ENCODE results near the gene EFHC1. TPM values are rescaled to one million over a fixed set of nuclear protein-coding genes. Genes with fewer than 3 reads are reported as not detected.

Gene EFHC1
- polyA plus RNA-seq, 1 donor from 2014 or later: 173 TPM

DNA sequence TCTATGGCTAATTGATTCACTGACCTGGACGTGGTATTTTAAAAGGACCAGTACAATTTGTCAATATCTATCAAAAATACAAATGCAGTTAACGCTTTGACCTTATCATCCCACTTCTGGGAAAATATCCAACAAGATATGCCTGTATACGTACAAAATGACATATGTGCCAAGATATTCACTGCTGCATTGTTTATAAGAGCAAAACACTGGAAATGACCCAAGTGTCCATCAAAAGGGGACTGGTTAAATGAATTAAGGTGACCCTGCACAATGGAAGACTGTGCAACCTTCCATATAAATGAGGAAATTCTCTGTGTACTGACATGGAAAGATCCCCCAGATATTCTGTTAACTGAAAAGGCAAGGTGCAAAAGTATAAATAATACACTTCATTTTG, 142.8 kb downstream of the EFHC1 start:
- H4K20me1 ChIP-seq (ENCODE audit: insufficient read depth): no peaks in the 10 kb centered on the region

GRCh38 chr6:52564856-52565255, 144.7 kb downstream of the EFHC1 start:
- Histone ChIP-seq H2AFZ (ENCODE audit: low read depth, low read length) (no peak overlapping the region), H3K27me3 (ENCODE audit: insufficient read depth, low read depth, low read length) (no peaks in the 10 kb centered on the region), H3F3A (ENCODE audit: insufficient read depth, low read length, poor library complexity, severe bottlenecking) (no peaks in the 10 kb centered on the region), H3K27ac (ENCODE audit: low read length) (no peak overlapping the region), H3K9ac (ENCODE audit: low read length) (no peak overlapping the region), H3K79me2 (replicated peaks; ENCODE audit: insufficient read depth, low read length) (no peaks in the 10 kb centered on the region), H3K9me3 (ENCODE audit: low read length) (no peaks in the 10 kb centered on the region), H4K20me1 (ENCODE audit: insufficient read depth) (no peaks in the 10 kb centered on the region), H3K4me2 (ENCODE audit: low read length) (no peak overlapping the region), H3K4me3 (ENCODE audit: low read length) (no peak overlapping the region), H3K36me3 (ENCODE audit: insufficient read depth, low read length) (no peaks in the 10 kb centered on the region), H3K9me2 (ENCODE audit: insufficient read depth, low read length) (no peaks in the 10 kb centered on the region)
- TF ChIP-seq POLR2AphosphoS5 (IDR thresholded peaks at IDR 0.05) (no peak), CTCF (IDR thresholded peaks at IDR 0.05; ENCODE audit: poor library complexity, severe bottlenecking) (no peak), EP300 (conservative IDR thresholded peaks at IDR 0.05; ENCODE audit: poor library complexity, severe bottlenecking) (no peak), MXI1 (conservative IDR thresholded peaks at IDR 0.05; ENCODE audit: poor library complexity, severe bottlenecking) (no peak), EZH2 (IDR thresholded peaks at IDR 0.05; ENCODE audit: borderline replicate concordance, insufficient read depth, low read length, poor library complexity, severe bottlenecking) (no peak), REST (IDR thresholded peaks at IDR 0.05; ENCODE audit: borderline replicate concordance) (no peak)

More for the DNA sequence above, 142.8 kb downstream of the EFHC1 start:
- H3K79me2 ChIP-seq (replicated peaks; ENCODE audit: insufficient read depth, low read length): no peaks in the 10 kb centered on the region
- no peaks in the 10 kb centered on the region for H3K9me3 ChIP-seq (ENCODE audit: low read length)
- H3K36me3 ChIP-seq (ENCODE audit: insufficient read depth, low read length): no peaks in the 10 kb centered on the region
- H2AFZ ChIP-seq (ENCODE audit: low read depth, low read length): no peak overlapping the region
- H3K27ac ChIP-seq (ENCODE audit: low read length): no peak overlapping the region
- no peak overlapping the region for H3K9ac ChIP-seq (ENCODE audit: low read length)
- no peaks in the 10 kb centered on the region for H3F3A ChIP-seq (ENCODE audit: insufficient read depth, low read length, poor library complexity, severe bottlenecking)
- no peak for TF ChIP-seq EZH2 (IDR thresholded peaks at IDR 0.05; ENCODE audit: borderline replicate concordance, insufficient read depth, low read length, poor library complexity, severe bottlenecking)
- no peak for TF ChIP-seq RAD21 (conservative IDR thresholded peaks at IDR 0.05)
- no peak for TF ChIP-seq TAF1 (IDR thresholded peaks at IDR 0.05; ENCODE audit: low read depth)
- no peak for TF ChIP-seq POLR2AphosphoS5 (IDR thresholded peaks at IDR 0.05)
- TF ChIP-seq EP300 (conservative IDR thresholded peaks at IDR 0.05; ENCODE audit: poor library complexity, severe bottlenecking): no peak
- no peak for TF ChIP-seq CTCF (IDR thresholded peaks at IDR 0.05; ENCODE audit: poor library complexity, severe bottlenecking)
- TF ChIP-seq REST (IDR thresholded peaks at IDR 0.05; ENCODE audit: borderline replicate concordance): no peak
- TF ChIP-seq SMC3 (conservative IDR thresholded peaks at IDR 0.05; ENCODE audit: poor library complexity): no peak
- no peak for TF ChIP-seq MXI1 (conservative IDR thresholded peaks at IDR 0.05; ENCODE audit: poor library complexity, severe bottlenecking)
- no peaks in the 10 kb centered on the region for H3K9me2 ChIP-seq (ENCODE audit: insufficient read depth, low read length)
- no peaks in the 10 kb centered on the region for H3K27me3 ChIP-seq (ENCODE audit: insufficient read depth, low read depth, low read length)
- no peak overlapping the region for H3K4me3 ChIP-seq (ENCODE audit: low read length)
- no peak overlapping the region for H3K4me2 ChIP-seq (ENCODE audit: low read length)

All from neural cell (in vitro differentiated cells).